Measurements from ENCODE around the gene TSNAX.

DNA sequence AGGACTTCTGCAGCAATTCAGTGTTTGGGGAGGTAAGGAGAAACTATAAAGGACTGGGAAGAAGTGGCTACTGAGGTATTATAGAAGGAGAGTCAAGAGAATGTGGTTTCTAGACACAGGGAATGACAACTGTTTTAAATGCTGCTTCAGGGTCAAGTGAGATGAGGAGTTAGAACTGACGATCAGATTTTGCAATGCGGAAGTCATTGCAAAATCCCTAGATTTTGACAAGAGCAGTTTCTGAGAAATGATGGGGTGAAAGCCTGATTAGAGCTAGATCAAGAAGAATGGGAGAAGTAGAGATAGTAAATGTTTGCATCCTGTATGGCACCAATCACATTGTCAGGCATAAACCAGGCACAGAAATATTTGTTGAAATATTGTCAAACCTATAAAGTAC, 4.7 kb upstream of the TSNAX start:
- TF ChIP-seq, protein P1, sequence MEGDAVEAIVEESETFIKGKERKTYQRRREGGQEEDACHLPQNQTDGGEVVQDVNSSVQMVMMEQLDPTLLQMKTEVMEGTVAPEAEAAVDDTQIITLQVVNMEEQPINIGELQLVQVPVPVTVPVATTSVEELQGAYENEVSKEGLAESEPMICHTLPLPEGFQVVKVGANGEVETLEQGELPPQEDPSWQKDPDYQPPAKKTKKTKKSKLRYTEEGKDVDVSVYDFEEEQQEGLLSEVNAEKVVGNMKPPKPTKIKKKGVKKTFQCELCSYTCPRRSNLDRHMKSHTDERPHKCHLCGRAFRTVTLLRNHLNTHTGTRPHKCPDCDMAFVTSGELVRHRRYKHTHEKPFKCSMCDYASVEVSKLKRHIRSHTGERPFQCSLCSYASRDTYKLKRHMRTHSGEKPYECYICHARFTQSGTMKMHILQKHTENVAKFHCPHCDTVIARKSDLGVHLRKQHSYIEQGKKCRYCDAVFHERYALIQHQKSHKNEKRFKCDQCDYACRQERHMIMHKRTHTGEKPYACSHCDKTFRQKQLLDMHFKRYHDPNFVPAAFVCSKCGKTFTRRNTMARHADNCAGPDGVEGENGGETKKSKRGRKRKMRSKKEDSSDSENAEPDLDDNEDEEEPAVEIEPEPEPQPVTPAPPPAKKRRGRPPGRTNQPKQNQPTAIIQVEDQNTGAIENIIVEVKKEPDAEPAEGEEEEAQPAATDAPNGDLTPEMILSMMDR (IDR thresholded peaks at IDR 0.05), result no peak
- no peak for TF ChIP-seq EZH2 (IDR thresholded peaks at IDR 0.05)
